ENCODE results near the gene CENPI.
"Not testable (repeated sequence)": the region's sequence is repeated elsewhere in the genome, so short reads cannot be mapped to it uniquely, and the experiment has no call there.

The CENPI gene, protein sequence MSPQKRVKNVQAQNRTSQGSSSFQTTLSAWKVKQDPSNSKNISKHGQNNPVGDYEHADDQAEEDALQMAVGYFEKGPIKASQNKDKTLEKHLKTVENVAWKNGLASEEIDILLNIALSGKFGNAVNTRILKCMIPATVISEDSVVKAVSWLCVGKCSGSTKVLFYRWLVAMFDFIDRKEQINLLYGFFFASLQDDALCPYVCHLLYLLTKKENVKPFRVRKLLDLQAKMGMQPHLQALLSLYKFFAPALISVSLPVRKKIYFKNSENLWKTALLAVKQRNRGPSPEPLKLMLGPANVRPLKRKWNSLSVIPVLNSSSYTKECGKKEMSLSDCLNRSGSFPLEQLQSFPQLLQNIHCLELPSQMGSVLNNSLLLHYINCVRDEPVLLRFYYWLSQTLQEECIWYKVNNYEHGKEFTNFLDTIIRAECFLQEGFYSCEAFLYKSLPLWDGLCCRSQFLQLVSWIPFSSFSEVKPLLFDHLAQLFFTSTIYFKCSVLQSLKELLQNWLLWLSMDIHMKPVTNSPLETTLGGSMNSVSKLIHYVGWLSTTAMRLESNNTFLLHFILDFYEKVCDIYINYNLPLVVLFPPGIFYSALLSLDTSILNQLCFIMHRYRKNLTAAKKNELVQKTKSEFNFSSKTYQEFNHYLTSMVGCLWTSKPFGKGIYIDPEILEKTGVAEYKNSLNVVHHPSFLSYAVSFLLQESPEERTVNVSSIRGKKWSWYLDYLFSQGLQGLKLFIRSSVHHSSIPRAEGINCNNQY

DNA sequence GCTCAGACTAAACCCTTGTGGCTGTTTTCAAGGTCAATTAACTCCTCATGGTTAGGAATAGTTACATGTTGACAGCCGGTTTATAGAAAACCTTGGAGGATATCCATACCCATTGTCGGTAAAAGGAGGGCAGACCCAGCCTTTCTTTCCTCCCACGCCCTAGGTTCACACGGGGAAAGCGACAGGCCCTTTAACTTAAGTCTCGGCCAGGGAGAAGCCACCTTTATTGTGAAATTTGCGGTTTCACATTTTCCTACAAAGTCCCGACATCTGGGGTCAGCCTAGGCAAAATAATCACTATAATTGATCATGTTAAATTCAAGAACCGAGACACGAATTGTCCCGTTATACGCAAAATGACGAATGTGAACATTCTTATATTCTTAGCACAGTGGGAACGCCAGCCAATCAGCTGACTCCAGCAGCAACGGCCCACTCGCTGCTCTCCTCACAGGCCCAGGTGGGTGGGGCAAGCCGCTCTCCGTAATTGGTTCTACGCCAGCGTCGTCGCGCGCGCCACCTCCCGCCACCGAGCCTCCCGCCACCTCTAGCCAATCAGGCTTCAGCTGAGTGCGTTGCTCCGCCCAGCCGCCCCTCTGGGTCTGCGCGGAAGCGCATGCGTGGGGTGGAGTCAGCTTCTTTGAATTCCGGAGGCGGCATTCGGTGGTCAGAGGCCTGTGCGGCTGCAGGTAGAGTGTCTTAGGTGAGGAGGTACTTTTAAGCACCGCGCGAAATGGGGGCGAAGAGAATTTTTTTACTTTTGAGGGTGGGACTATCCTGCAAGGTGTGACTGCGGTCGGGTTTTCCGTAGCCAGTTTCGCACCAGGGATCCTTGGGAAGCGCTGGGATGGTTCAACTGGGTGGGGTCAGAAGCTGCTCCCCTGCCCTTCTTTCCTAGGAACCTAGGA, at the start of gene CENPI:
CENPI (plus strand) TSS at position 659 of the 908 bp plus-strand sequence. CDS start 2,867 bp downstream, outside the sequence.
- DNase-seq: peak; percentile 96

DNA sequence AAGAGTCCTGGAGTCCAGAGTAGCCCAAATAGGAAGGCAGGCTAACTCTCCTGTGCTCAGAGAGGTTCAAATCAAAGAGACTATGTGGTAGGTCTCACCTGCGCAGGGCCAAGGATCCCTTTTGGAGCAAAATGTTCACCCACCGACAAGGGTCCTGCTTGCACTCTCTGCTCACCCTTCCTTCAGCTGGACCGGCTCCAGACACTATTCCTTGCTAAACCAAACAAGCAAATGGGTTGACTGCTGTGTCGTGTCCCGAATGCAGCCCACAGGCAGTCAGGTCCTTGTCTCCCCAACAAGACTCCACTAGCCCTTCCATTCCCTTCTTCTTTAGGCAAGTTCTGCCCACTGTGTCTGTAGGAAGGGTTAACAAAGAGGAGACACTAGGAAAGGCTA, 46.9 kb upstream of the CENPI start:
- no peak for DNase-seq

DNA sequence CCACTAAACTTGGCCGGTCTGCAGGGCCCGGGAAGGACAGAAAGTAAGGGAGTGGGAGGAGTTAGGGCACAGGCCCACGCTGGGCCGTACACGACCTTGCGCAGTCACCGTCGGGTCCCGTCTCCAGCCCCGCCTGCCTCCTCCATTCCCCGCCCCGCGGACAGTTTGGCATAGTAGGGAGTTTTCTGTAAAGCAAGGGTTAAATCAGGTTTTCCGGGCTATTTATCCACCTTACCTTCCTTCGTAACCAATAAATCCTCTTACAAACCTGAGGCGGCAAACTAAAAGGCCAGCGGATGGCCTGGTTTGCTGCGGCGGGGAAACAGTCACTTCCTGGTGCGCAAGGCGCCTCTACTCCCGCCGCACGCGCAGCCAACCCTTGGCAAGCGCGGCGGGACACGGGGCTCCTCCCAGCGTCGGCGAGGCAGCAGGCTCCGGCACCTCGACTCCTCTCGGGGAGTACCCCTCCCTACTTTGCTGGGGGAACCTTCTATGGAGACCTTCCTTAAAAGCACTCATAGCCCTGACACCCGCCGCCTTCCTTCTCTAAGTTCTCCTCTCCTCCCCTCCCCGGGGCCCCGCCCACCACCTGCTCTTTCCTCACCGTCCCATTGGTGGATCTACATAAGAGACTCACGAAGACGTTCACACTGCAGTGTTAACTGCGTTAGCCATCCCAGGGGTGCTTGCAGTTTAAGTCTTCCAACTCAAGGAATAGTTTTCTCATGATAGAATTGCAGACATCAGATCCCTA, 46.3 kb upstream of the CENPI start, which contains the start of gene TRMT2B:
TRMT2B (minus strand) TSS at position 563 of the 754 bp plus-strand sequence. CDS start 9,822 bp downstream, outside the sequence.
- peak; percentile 92 for DNase-seq

DNA sequence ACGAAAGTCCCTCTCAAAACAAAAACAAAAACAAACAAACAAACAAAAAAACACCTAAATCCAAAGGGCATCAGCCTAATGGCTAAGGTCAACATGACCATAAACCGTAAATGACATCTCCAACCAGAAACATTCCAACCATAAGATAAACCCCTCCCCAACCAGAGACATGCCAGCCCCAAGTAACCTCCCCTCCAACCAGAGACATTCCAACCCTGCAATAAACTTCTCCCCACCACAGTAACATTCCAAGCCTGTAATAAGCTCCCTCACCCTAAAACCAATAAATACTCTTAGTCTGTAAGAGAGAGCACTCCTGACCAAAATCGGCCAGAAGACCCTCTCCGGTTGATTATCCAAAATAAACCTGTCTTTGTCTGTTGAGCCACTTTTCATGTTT, 41.5 kb upstream of the CENPI start:
- not testable (repeated sequence) for DNase-seq

DNA sequence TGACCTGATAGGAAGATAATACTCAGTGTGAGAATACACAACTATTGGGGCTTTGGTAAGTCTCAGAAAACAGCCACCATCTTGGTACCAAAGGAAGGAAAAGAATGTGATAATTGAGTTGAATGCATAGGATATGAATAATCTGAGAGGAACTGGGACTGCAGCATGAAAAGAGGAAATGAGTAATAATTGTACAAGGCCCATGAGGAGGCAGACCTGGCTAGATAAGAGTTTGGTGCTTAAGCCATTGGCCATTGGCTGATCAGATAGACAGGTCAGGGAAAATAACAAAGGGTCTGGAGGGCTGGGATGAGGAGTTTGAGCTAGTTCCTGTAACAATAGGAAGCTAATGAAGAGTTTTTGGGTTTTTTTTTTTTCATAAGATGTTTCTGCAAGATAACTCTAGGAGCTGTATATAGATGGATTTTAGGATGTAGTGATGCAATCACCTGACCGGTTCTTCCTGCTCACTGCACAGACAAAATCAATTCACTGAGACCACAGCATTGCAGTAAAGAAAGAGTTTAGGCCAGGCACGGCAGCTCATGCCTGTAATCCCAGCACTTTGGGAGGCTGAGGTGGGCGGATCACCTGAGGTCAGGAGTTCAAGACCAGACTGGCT, 40.8 kb upstream of the CENPI start:
- DNase-seq: no peak

DNA sequence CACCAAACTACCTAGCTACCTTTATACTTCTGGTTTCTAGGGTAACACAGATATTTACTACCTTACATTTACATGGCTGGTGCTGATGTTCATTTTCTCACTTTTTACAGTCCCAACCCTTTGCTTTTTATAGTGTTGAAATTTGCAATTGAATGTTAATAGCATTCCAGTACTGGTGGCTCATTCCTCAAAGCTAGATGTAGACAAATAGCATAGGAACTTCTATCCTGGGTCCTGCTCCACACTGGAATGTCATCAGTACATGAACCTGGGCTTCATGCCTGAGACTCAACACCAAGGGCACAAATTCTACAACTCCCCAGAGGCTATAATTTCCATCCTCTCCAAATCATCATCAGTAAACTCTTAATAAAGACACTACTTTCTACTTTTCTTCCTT, 35.8 kb upstream of the CENPI start:
- DNase-seq: no peak

DNA sequence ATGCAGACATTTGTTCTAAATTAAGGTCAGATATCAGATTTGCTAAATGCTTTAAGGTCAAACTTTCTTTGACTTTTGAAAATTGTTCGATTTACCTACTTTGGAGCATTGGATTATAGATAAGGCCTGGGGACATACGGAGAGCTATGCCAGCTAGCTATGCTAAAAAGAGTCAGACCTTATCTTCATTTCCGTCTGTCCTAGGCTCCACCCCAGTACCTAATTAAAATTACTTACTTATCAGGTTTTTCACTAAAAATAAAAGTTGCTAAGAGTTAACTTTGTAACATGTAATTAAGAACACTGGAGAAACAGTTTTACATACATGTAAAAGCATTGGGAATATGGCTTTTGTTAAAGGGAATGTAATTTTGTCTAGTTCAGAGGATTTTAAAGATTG, 26.4 kb upstream of the CENPI start:
- DNase-seq: no peak

DNA sequence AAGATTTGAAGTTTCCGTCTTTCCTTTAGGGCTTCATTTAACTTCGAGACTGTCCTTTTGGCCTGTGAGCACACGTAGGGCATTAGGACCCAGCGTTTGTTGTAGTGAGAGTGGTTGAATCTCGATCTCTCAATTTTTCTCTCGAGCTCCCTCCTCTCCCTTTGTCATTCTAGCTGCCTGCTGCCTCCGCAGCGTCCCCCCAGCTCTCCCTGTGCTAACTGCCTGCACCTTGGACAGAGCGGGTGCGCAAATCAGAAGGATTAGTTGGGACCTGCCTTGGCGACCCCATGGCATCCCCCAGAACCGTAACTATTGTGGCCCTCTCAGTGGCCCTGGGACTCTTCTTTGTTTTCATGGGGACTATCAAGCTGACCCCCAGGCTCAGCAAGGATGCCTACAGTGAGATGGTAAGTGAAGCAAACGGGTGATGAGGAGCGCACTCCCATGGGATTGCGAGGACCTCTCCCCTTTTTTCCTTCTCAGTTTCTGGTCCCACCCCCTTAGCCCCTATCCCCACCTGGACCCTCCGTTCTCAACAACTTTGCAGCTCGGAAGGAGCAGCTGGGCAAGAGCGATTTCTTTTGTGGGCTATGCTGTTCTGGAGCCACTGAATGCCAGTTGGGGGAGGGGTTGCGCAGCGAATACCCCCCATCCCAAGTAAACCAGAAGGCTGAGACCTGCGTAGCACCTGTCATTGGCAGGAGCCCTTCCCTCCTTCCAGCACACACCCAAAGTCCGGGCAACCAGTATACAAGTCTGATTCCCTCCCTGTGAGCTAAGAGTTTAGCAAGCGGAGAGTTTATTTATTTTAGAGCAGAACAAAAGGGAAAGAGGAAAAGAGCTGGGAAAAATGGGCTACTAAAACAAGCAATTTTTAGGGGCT, 19.0 kb upstream of the CENPI start, which contains the start of gene TMEM35A:
TMEM35A (plus strand) TSS at position 164 of the 883 bp plus-strand sequence; CDS start at position 288, 124 bp downstream.
- DNase-seq: no peak

DNA sequence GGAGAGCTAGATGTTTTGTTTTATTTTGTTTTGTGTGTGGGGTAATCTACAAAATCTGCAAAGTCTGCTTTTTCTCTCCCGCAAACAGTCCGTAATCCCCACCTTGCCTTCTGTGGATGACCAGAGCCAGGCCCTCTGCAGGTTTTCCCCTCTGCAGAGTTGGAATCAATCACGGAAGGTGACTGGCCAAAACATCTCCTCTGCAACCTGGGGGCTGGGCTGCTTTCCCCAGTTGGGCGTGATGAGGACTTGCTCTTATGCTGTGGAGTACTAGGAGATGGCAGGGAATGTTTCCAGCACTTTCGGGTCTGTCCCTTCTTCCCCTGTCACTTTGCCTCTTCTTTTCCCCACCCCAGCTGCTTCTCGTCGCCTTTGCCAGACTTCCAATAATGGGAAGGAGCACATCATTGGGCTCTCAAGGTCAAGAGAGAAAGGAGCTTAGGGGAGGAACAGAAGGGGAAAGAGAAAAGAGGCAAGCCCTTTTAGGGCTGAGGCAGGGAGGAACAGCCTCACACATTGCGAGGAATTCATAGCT, 18.2 kb upstream of the CENPI start:
- no peak for DNase-seq

DNA sequence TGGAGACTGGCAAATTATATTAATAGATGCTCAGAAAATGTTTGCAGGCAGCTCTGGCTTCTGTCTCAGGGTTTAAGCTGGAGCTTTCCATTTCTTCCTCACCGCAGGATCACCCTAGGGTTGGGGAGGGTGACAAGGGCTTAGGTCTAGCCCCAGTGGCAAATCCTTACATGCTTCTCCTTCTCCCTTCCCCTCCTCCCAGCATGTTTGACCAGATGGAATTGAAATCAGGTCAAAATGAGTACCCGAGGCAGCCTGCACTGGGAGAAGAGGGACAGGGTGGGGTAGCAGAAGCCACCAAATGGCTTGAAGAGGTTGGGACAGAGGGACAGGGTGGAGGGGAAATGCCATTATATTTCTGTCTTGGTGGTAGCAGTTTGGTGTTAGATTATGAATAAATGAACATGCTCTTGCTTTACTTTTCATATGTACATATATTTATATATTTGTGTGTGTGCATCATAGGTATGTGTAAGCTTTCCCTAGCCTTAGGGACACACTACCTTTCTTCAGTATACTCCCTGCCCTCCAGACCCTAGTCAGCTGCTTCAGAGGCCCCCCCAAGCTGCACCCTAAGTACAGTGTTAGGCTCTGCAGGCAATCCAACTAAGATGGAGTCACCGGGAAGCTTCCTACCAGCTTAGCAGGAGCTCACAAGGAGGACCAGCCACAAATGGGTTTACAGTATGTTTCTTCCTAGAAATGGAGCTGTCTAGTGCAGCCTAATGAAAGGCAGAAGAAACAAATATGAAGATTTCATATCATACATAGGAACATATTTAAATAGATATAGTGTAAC, 17.5 kb upstream of the CENPI start:
- no peak for DNase-seq

DNA sequence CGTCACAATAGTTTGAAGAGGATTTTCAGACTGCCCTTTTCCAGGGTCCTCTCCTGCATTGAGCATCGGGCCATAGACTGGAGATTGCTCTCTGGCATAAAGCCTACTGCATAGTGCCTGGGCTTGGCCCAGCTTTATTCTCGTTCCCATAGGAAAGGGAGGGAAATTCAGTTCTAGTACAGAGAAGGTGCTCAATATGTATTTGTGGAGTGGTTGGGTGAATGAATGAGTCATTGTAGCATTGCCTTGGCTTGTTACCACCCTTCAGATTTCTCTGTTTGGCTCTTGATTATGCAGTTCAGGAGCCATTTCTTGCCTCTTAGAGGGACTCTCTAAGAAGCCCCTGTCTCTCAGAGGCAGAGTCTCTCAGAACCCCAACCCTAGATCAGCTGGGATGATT, 16.8 kb upstream of the CENPI start:
- no peak for DNase-seq

DNA sequence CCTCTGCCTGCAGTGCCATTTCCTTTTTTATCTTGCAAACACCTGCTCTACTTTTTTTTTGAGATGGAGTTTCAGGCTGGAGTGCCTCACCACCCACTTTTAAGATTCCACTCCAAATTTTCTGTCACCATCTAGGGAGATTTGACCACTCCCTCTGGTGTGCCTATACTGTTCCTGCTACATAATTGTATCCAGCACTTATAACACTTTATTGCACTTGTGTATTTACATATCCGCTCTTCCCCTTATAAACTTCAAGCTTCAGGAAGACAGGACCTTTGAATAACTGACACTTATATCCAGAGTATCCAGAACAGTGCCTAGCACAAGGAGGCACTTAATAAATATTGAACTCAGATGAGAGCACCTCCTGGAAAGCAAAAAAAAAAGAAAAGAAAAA, 6.2 kb upstream of the CENPI start:
- DNase-seq: no peak

DNA sequence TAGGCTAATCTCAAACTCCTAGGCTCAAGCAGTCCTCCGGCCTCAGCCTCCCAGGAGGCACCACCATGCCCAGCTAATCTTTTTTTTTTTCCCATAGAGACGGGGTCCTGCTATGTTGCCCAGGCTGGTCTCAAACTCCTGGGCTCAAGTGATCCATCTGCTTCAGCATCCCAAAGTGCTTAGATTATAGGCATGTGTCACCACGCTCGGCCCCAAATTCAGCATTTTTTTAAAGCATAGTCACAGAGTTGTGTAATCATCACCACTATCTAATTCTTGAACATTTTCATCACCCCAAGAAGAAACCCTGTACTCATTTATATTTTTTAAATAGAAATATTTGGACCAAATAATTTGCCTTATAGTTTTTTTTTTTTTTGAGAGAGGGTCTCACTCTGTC, 10.3 kb downstream of the CENPI start:
- no peak for DNase-seq

DNA sequence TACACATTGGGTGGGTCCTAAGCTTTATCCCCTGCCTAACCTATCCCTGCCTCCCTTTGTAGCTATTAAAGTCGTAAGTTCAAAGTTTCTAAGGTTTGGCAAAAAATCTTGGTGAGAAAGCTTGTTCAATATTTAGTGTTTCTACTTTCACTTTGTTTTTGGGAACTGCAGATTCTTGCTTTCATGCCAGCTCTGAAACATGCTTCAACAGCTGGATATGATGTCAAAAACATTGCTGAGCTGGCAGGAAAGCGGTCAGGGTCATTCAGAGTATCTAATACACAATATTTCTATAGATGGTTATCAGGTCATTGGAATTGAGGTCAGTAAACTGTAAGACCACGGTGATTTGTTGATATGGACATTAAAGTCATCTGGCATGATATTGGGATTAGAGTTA, 19.7 kb downstream of the CENPI start:
- DNase-seq: no peak

DNA sequence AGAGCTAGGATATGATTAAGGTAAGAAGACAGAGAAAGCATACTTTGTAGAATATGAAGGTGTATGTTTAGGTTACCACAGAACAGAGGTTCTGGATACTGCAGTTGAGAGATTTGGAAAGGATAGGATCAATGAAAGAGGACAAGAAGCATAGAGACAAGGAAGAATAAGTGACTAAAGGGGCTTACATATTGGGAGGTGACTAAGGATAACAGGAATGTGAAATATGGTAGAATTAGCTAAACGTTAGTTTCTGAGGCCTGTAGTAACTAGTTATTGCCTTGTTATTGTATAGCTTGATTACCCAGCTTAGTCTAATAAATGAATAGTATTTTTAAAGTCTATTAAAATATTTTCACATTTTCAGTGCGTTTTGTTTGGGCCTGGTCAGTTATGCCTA, 38.2 kb downstream of the CENPI start:
- DNase-seq: no peak

Measured in activated effector memory CD4-positive, alpha-beta T cell treated with anti-CD3 and anti-CD28 coated beads, Interleukin-2, amount 50 U/mL, for 16 hours (primary cell).